Esophagus squamous epithelium (tissue), 4 donors: ENCODE data around the gene TRIOBP.

Experiments
- POLR2A ChIP-seq, 4 donors: fragments of 450-650 bp; IDR thresholded peaks; one replicate each; pipeline ENCODE4 v1.6.1; 2017; ENCODE audit warnings: antibody characterized with exemption in 4 of 4, mild to moderate bottlenecking in 4 of 4, moderate library complexity in 3 of 4
- TF ChIP-seq, protein P1 (sequence below), 6 experiments: fragments of 450-650 bp in 4 of 6; fragments of 200-600 bp in 2 of 6; sonication (generic) in 2 of 6; IDR thresholded peaks; one replicate each; pipeline ENCODE4 v1.5.1; 2016 to 2019; ENCODE audit warnings: antibody characterized with exemption in 6 of 6, mild to moderate bottlenecking in 4 of 6, moderate library complexity in 4 of 6

GRCh38 chr22:37749226-37749625 is 52.4 kb downstream of the TRIOBP start:
- TF ChIP-seq, protein P1, sequence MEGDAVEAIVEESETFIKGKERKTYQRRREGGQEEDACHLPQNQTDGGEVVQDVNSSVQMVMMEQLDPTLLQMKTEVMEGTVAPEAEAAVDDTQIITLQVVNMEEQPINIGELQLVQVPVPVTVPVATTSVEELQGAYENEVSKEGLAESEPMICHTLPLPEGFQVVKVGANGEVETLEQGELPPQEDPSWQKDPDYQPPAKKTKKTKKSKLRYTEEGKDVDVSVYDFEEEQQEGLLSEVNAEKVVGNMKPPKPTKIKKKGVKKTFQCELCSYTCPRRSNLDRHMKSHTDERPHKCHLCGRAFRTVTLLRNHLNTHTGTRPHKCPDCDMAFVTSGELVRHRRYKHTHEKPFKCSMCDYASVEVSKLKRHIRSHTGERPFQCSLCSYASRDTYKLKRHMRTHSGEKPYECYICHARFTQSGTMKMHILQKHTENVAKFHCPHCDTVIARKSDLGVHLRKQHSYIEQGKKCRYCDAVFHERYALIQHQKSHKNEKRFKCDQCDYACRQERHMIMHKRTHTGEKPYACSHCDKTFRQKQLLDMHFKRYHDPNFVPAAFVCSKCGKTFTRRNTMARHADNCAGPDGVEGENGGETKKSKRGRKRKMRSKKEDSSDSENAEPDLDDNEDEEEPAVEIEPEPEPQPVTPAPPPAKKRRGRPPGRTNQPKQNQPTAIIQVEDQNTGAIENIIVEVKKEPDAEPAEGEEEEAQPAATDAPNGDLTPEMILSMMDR (IDR thresholded peaks at IDR 0.05), result peak in 1 of 6 experiments; percentile 6
- peak in 2 of 4 donors; percentile 23 to 73 for TF ChIP-seq POLR2A (IDR thresholded peaks at IDR 0.05)
